Upper lobe of left lung (tissue), 4 donors: ENCODE results near the gene CABLES1.

ENCODE experiments used
- POLR2AphosphoS5 ChIP-seq, 2 donors: sonication (generic); formaldehyde crosslinking; IDR thresholded peaks; one replicate each; pipeline ENCODE4 v1.5.1; 2017; ENCODE audit warnings: antibody characterized with exemption in 2 of 2
- TF ChIP-seq, protein P1 (sequence below), 6 experiments: fragments of 450-650 bp in 4 of 6; fragments of 200-600 bp in 2 of 6; sonication (generic) in 2 of 6; IDR thresholded peaks; one replicate each; pipeline ENCODE4 v1.5.1; 2016 to 2019; ENCODE audit warnings: antibody characterized with exemption in 6 of 6

DNA sequence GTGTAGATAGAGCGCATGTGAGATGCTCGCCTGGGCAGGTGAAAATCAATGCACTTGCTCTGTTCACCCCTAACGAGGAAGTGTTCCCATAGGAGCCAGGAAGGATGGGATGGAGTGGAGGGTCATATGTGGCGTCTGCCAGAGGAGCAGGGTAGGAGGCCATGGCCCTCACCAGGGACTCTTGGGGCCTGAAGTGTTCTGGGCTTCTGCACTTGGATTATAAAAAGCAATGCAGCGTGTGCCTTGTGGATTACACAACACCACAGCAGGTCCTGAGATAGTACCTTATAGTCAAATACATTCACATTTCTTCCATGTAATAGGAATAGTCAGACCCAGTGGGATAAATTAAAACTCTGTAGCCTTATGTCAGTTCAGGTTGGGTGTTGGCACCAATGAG, 100.1 kb downstream of the CABLES1 start:
- TF ChIP-seq, protein P1, sequence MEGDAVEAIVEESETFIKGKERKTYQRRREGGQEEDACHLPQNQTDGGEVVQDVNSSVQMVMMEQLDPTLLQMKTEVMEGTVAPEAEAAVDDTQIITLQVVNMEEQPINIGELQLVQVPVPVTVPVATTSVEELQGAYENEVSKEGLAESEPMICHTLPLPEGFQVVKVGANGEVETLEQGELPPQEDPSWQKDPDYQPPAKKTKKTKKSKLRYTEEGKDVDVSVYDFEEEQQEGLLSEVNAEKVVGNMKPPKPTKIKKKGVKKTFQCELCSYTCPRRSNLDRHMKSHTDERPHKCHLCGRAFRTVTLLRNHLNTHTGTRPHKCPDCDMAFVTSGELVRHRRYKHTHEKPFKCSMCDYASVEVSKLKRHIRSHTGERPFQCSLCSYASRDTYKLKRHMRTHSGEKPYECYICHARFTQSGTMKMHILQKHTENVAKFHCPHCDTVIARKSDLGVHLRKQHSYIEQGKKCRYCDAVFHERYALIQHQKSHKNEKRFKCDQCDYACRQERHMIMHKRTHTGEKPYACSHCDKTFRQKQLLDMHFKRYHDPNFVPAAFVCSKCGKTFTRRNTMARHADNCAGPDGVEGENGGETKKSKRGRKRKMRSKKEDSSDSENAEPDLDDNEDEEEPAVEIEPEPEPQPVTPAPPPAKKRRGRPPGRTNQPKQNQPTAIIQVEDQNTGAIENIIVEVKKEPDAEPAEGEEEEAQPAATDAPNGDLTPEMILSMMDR (IDR thresholded peaks at IDR 0.05): no peak
- peak in 1 of 2 donors; percentile 7 for TF ChIP-seq POLR2AphosphoS5 (IDR thresholded peaks at IDR 0.05)
